ENCODE data around the gene MAP1A.
A peak's percentile ranks its signal among the peaks of the same experiment; 100 is the strongest.

MAP1A gene

DNA sequence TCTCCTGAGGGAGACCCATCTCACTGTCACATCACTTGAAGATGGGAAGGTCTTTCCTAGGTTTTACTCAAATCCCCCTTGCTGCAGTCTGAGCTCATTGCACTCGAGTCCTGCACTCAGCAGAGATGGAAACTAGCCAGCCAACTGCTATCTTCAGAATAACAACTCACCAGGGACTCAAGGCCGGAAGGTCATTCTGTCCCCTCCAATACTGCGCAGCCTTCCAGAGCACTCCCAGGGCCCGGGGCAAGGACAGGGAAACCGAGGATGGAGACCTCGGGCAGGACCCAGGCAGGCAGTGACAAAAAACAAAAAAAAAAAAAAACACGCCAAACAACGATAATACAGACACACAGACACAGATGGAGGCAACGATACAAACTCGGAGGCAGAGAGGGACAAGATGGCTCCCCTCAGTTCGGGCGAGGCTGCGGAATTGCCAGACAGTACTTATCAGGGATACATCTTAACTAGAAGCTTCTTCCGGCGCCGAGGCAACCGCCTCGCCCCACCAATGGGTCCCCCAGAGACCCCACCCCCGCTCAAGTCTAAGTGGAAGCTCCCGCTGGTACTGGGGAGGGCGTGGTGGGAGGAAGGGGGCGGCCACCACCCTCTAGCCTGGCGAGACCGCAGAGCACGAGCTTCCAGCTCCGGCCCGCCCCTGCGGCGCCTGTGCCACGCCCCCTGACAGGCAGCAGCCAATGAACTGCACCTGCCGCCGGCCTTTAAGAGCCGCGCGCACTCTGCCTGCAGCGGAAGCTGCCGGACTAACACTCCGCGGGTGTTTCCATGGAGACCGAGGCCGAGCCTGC lies 7.0 kb upstream of the MAP1A start:
- peak; percentile 93 to 97 (median 94) for DNase-seq (ENCODE audit: low read depth in 2 of 3, low spot score in 1 of 3)

DNA sequence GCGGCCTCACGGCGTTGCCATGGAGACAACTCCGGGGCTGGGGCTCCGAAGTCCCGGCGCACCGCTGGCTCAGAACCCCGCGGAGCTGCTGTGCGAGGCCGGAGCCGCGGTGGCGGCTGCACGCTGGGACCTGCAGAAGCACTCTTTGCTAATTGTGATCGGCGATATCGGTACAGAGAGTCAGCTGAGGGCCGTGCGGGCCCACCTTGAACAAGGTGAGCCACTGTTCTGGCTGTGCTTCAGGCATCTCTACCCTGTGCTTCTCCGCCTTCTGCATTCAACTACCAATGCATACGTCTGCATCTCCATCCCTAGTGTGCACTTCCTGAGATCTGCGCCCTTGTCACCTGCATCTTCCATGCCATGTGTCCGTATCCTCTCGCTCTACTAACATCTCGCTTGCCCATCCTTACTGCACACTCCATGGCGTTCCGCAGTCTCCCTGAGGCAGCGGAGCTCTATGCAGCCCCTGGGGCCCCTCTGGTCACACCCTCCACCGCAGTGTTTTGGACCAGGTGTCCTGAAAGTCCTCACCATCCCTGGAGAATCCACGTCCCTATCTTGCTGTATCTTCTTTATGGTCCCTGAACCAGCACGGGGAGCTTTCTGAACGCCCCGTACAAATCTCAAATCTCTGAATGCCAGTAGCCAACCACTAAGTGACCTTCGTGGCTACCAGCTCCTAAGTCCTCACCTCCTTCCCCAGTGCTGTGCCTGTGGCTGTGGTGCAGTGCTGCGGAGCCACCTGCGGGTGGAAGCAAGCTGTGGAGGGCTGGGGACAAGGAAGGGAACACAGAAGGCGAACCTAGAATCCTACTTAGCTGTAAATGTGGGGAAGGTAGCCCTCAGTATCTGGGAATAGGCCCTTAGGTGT lies 6.2 kb upstream of the MAP1A start:
- no peak for DNase-seq (ENCODE audit: low read depth in 2 of 3, low spot score in 1 of 3)

DNA sequence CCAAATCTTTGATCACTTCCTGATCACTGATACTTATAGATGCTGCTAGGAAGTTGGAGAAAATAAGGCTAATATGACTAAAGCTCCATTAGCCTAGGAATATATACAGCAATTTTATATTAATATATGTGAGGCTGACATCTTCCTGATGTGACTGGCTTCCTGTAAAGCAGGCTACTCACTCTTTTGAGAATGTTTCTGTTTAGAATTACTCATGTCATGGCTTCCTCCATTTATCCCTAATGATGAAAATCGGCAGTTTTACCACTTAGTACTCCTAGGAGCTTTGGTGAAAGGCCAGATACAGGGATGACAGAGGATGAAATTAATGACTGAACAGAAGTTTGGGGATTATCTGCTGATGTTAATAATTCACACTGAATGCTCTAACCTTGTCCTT lies 3.9 kb upstream of the MAP1A start:
- DNase-seq (ENCODE audit: low read depth in 2 of 3, low spot score in 1 of 3), result no peak

GRCh38 chr15:43514241-43515057 lies 3.0 kb upstream of the MAP1A start:
- no peak for DNase-seq (ENCODE audit: low read depth in 2 of 3, low spot score in 1 of 3)

DNA sequence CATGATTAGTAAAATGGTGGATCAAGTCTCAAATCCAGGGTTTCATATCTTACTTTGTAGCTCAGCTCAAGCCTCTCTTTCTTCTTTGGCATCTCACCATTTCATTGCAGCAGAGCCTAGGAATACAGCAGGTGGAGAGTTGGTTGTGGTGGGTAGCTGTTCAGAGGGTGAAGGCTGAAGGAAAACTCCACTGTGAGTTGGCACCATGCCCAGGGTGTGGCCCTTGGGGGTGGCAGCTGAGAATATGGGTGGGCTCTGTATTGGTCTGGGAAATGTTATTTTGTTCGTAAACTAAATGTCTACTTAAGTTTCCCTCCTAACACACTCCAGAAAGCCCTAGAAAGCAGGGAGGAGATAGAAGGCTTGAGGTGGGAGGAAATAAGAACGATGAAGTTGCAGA lies 1.7 kb upstream of the MAP1A start:
- DNase-seq (ENCODE audit: low read depth in 2 of 3, low spot score in 1 of 3), result no peak

DNA sequence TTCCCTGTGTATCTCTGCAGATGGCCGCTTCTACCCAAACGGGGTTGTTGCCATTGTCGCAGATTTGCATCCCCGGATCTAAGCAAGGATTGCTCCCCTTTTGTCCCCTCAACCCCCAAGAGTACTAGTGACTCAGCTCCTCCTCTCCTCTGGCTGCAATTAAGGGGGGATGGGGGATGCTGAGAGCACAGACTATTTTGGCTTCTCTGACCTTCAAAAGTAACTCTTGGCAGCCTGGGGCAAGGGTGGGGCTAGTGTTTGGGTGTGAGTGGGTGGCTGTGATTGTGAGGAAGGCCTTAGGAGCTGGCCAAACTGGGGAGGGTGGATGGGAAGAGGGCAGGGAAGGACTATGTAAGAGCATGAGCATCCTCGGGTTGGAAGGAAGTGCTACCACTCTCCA lies 1.2 kb upstream of the MAP1A start:
- DNase-seq (ENCODE audit: low read depth in 2 of 3, low spot score in 1 of 3), result no peak

GRCh38 chr15:43516801-43517353 lies 531 bp upstream of the MAP1A start:
- DNase-seq (ENCODE audit: low read depth in 2 of 3, low spot score in 1 of 3), result no peak

GRCh38 chr15:43518197-43518761 lies 871 bp downstream of the MAP1A start:
- no peak for DNase-seq (ENCODE audit: low read depth in 2 of 3, low spot score in 1 of 3)

DNA sequence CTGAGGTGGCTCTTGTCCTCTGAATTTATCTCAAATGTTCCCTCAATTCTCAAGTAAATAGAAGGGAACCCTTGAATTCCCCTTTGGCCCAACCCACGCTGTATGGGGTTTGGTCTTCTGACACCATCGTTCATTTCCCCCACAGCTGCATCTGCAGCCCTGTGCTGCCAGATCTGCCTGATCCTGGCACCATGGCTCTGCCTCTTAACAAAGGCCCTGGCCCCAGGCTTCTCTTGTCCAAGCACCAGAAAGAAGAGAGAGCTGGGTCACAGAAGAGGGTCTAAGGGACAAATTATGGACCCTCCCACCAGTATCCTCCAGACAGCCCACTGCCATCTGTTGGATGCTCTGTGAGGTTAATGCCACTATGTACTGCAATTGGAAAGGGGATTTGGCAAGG lies 1.8 kb downstream of the MAP1A start:
- DNase-seq (ENCODE audit: low read depth in 2 of 3, low spot score in 1 of 3), result no peak

GRCh38 chr15:43520138-43520537 lies 2.7 kb downstream of the MAP1A start:
- no peak for DNase-seq (ENCODE audit: low read depth in 2 of 3, low spot score in 1 of 3)

DNA sequence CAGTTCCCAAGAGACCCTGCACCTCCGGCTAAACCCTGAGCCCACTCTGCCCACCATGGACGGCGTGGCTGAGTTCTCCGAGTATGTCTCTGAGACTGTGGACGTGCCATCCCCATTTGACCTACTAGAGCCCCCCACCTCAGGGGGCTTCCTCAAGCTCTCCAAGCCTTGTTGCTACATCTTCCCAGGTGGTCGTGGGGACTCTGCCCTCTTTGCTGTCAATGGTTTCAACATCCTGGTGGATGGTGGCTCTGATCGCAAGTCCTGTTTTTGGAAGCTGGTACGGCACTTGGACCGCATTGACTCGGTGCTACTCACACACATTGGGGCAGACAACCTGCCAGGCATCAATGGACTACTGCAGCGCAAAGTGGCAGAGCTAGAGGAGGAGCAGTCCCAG lies 4.0 kb downstream of the MAP1A start:
- no peak for DNase-seq (ENCODE audit: low read depth in 2 of 3, low spot score in 1 of 3)

GRCh38 chr15:43522247-43522646 lies 4.8 kb downstream of the MAP1A start:
- DNase-seq (ENCODE audit: low read depth in 2 of 3, low spot score in 1 of 3), result no peak

DNA sequence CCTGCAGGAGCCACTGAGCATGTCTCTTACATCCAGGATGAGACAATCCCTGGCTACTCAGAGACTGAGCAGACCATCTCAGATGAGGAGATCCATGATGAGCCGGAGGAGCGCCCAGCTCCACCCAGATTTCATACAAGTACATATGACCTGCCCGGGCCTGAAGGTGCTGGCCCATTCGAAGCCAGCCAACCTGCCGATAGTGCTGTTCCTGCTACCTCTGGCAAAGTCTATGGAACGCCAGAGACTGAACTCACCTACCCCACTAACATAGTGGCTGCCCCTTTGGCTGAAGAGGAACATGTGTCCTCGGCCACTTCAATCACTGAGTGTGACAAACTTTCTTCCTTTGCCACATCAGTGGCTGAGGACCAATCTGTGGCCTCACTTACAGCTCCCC lies 6.2 kb downstream of the MAP1A start:
- no peak for DNase-seq (ENCODE audit: low read depth in 2 of 3, low spot score in 1 of 3)

GRCh38 chr15:43524254-43524845 lies 6.9 kb downstream of the MAP1A start:
- DNase-seq (ENCODE audit: low read depth in 2 of 3, low spot score in 1 of 3), result no peak

DNA sequence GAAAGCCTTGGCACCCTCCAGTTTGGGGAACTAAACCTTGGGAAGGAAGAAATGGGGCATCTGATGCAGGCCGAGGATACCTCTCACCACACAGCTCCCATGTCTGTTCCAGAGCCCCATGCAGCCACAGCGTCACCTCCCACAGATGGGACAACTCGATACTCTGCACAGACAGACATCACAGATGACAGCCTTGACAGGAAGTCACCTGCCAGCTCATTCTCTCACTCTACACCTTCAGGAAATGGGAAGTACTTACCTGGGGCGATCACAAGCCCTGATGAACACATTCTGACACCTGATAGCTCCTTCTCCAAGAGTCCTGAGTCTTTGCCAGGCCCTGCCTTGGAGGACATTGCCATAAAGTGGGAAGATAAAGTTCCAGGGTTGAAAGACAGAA lies 7.7 kb downstream of the MAP1A start:
- no peak for DNase-seq (ENCODE audit: low read depth in 2 of 3, low spot score in 1 of 3)

- no peak for DNase-seq (ENCODE audit: low read depth in 2 of 3, low spot score in 1 of 3)
These were observed 9.0 kb downstream of the MAP1A start for GRCh38 chr15:43526261-43526930.

- no peak for DNase-seq (ENCODE audit: low read depth in 2 of 3, low spot score in 1 of 3)
These were observed 9.8 kb downstream of the MAP1A start for GRCh38 chr15:43527016-43527801.

GRCh38 chr15:43527802-43528541 lies 10.6 kb downstream of the MAP1A start:
- DNase-seq (ENCODE audit: low read depth in 2 of 3, low spot score in 1 of 3), result no peak
